GM12801 (cell line): ENCODE data around the gene WDR27.

ENCODE experiments used
- TF ChIP-seq, protein P1 (sequence below): IDR thresholded peaks from one replicate; pipeline ENCODE4 v1.5.1; 2011; ENCODE audit warnings: control low read depth; ENCODE audit not compliant: insufficient read length; ENCODE audit errors: extremely low read depth

Gene WDR27

DNA sequence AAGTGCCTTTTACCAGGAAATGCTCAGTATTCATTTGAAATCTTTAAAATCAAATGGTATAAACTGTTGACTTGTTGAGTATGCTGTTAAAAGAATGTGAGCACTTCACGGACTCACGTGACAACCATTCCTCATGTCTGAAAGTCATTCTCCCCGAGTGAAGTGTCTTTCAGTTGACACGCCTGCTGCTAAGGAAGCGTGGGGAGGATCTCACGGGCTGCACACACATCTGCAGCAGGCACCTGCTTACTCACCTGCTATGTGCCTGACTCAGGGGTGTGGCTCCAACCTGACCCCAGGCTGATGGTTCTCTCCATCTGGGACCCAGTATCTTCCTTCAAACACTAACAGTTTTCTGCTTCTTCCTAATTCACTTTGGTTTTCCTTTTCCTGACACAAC is 32.7 kb downstream of the WDR27 start:
- TF ChIP-seq, protein P1, sequence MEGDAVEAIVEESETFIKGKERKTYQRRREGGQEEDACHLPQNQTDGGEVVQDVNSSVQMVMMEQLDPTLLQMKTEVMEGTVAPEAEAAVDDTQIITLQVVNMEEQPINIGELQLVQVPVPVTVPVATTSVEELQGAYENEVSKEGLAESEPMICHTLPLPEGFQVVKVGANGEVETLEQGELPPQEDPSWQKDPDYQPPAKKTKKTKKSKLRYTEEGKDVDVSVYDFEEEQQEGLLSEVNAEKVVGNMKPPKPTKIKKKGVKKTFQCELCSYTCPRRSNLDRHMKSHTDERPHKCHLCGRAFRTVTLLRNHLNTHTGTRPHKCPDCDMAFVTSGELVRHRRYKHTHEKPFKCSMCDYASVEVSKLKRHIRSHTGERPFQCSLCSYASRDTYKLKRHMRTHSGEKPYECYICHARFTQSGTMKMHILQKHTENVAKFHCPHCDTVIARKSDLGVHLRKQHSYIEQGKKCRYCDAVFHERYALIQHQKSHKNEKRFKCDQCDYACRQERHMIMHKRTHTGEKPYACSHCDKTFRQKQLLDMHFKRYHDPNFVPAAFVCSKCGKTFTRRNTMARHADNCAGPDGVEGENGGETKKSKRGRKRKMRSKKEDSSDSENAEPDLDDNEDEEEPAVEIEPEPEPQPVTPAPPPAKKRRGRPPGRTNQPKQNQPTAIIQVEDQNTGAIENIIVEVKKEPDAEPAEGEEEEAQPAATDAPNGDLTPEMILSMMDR = no peak

DNA sequence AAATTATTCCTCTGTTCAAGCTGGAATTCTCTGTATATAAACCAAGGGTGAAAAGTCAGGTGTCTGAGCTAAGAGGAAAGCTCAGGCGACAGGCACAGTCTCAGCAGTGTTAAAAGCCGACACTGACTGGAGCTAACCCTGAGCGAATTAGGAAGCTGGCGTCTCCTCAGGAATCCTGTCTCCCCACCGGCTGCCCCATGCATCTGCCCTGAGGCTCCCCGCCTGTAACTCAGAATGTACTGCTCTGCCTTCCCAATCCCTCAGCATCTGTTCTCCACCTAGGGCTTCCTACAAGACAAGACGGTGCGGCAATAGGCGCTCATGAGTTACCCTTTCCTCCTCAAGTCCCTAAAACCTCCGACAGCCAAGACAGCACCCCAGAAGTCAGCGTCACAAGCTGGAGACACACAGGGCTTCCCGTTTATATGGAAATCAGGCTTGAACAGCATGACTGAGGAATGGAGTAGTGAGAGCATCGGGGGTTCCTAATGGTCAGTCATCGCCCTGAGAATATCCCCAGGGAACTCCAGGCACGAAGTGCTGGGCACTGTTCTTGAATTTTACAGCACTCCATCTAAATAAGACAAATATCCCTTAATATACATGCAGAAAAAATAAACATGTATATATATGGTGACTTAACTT is 33.5 kb downstream of the WDR27 start:
- TF ChIP-seq, protein P1 = no peak

DNA sequence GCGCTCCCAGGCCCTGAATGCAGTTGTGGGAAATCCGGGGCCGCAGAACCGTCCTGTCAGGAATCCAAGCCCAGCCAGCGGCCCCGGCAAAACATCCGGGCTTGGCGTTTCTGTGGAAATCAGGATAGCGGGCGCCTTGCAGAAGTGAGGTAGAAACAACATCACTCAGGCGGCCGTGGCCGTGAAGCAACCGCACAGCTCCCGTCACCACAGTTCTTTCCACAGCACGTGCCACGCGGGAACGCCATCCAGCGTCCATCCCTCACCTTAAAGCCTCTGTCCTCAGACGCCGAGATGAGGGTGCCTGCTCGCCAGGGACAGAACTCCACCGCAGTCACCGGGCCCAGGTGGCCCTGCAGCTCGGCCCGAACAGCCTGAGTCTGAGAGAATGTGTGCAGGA is 34.1 kb downstream of the WDR27 start:
- TF ChIP-seq, protein P1 = no peak

DNA sequence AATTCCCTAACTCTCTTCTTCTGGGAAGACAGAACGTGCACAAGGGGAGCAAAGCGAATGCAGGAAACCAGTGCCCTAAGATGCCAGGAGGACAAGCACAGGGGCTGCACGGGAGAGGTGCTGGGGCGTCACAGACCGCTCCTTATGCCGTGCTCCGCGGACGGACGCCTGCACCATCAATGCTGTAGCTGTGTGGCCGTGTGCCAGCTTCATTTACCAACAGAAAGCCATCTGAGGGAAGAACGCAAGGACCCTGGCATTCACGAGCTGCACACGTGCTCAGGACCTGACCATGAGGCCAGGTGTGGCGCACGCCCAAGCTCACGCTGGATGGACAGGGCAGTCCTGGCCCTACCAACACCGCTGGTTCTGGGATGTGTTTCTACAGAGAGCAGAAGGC is 35.4 kb downstream of the WDR27 start:
- TF ChIP-seq, protein P1 = no peak

DNA sequence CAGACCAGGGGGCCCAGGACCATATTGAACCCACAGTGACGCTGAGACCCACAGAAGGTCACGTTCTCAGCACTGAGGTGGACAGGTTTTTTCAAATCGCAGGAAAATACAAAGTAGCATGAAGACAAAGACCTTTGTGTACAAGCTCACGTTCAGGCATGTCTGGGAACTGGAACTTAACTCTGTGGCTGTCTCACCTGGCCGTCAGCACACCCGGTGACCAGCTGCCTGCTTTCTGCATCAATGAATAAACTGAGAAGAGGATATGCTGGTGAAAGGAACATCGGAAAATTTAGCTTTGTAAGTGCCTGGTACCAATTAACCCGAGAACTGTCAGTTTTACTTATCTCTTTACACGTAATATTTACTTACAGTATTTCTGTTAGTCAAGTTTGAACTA is 36.5 kb downstream of the WDR27 start:
- TF ChIP-seq, protein P1 = no peak

DNA sequence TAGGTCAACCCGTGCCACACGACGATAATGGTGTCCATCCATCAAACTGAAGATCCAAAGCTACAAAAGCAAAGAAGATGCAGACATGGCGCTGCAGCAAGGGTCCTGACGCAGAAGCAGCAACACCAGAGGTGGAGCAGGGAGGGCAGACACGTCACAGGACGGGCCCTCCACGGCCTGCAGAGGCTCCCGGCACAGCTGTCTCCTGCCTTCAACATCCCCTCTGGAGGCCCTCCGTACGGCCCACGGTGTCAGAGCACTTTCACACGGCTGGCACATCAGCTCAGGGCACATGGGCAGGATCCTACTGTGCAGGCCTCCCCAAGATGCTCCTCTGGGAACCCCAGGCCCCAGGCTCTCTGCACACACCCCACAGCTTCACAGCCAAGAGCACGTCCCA is 37.6 kb downstream of the WDR27 start:
- TF ChIP-seq, protein P1 = no peak

DNA sequence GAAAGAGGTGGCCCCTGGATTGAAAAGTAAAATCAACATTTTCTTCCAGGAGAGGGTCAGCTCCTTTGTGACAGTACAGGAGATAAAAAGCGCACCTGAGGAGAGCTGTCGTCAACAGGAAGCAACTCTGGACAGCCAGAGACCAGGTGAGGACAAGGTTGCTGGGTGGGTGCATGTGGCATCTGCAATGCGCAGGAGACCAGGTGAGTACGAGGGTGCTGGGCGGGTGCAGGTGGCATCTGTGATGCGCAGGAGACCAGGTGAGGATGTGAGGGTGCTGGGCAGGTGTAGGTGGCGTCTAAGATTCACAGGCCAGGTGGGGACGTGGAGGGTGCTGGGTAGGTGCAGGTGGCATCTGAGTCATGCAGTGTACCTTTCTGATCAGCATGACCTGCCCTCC is 38.4 kb downstream of the WDR27 start:
- TF ChIP-seq, protein P1 = no peak

DNA sequence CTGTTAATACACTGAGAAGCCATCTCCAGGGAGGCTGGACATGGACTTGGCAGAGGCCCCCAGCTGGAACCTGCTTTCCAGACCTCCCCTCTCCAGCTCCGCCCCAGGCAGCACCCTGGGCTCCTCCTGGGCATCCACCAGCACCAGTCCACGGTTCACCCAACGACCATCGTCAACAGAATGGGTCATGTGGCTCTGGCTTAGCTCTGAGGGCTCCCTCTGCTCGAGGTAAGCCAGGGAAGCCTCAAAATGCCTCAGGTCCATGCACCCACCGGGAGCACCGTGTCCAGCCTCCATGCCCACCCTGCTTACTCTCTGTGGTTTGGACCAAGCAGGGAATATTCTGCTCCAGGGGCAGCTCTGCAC is 40.5 kb downstream of the WDR27 start:
- TF ChIP-seq, protein P1 = no peak
